Umbilical cord (tissue), 2 donors: ENCODE measurements around the gene DYNLT2B. TPM values are rescaled to one million over a fixed set of nuclear protein-coding genes. Genes with fewer than 3 reads are reported as not detected.
"Not testable (repeated sequence)": the region's sequence is repeated elsewhere in the genome, so short reads cannot be mapped to it uniquely, and the experiment has no call there.

Source experiments
- DNase-seq: peaks from one replicate; pipeline ENCODE4 v3.0.0-alpha.2; 2015; ENCODE audit warnings: low spot score
- total RNA-seq: library from RNA; depleted of rRNA; stranded (reverse); fragments of >200 nt; gene quantifications from one replicate; pipeline ENCODE4 v1.2.3, GENCODE V29; 2014; ENCODE audit warnings: low replicate concordance; ENCODE audit not compliant: insufficient read depth

Gene DYNLT2B
- total RNA-seq, 1 donor from 2014 or later, result 17.3 TPM

DNA sequence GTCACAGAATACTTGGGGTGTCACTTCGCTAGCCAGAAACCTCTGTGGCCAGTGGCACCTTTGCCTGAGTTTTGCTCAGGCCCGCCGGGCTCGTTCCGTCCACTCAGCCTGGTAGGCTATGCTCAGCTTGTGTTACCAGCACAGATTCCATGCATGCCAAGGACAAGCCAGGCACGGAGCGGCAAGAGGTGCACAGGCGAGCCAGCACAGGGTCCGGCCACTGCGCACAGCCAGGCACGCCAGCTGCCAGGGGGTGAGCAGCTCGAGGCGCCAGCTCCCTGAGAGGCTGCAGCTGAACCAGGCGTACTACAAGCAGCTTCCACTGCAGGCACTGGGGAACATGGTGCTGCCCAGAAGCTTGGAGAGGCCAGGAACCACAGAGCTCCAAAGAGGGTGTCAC is 45.2 kb downstream of the DYNLT2B start:
- DNase-seq, result no peak

DNA sequence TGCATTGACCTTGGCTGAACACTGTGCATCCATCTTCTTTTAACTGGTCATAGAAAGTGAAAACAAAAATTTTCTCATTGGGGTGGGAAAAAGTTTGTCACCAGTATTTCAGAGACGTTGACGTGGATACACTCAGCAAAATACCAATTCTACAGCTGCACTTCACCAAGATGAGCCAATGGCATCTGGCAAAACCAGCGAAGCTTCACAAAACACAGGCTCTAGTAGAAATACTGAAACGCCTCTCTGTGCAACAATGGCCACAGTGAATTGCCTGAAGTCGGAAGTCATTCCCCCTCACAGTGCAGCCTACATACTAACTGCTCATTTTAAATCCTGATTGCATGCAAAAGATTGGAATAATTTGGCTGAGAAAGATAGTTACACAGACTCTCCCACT is 47.5 kb downstream of the DYNLT2B start:
- no peak for DNase-seq

DNA sequence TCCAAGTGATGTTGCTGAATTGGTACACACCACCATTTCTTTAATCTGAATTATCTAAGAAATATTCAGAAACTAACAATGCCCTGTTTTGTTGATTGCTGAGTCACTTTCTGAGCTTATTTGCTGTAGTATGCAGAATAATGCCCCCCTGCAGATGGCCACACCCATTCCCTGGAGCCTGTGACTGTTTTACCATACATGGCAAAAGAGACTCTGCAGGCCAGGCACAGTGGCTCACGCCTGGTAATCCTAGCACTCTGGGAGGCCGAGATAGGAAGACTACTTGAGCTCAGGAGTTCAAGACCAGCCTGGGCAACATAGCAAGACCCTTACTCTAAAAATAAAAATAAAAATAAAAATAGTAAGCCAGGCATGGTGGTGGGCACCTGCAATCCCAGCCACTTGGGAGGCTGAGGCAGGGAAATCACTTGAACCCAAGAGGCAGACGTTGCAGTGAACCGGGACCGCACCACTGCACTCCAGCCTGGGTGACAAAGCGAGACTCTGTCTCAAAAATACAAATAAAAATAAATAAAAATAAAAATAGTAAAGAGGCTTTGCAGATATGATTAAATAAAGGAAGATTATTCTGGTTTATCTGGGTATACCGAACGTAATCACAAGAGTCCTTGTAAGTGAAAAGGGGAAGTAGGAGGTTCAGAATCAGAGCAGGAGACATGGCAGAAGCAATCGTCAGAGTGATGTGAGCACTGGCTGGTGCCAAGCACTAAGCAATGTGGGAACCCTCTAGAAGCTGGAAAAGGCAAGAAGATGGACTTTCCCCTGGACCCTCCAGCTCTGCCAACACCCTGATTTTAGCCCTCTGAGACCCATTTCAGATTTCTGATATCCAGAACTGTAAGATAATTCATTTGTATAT is 49.5 kb downstream of the DYNLT2B start:
- no peak for DNase-seq

DNA sequence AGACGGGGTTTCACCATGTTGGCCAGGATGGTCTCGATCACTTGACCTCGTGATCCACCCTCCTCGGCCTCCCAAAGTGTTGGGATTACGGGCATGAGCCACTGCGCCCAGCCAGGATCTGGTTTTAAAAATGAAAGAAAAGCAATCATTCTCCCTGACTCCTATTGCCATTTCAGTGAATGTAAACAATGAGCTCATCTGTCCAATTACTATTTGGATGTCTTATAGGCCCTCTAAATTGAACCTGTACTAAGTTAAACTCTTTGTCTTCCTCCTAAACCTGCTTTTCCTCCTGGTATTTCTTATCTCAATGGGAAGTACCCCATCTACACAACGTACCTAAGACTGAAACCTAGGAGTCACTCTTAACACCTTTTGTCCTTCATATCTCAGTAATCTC is 54.2 kb downstream of the DYNLT2B start:
- DNase-seq, result no peak

DNA sequence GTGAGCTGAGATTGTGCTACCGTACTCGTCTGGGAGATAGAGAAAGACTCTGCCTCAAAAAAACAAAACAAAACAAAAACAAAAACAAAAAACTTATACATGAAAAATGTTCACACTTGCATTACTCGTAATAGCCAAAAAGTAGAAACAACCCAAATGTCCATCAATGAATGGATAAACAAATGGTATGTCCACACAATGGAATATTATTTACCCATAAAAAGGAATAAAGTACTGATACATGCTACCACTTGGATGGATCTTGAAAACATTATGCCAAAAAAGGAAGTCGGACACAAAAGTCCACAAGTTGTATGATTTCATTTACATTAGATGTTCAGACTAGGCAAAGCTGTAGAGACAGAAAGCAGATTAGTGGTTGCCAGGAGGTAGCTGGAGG is 57.3 kb downstream of the DYNLT2B start:
- no peak for DNase-seq

DNA sequence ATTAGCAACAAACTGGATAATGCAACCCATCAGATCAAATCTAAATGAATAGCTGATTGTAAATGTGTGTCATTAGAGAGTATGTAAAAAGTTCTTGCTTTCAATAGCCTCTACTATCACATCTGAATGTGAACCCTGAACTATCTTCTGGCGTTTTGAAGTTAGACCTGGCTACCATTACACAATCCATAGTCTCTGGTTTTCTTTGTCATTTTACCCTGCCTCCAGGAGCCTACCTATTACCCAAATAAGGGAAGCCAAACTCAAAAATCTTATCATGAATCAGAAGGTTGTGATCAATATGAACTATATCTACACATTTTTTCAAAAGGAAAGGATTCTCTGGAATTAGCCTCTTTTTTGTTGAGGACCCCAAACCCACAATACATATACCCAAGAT is 62.3 kb downstream of the DYNLT2B start:
- no peak for DNase-seq

DNA sequence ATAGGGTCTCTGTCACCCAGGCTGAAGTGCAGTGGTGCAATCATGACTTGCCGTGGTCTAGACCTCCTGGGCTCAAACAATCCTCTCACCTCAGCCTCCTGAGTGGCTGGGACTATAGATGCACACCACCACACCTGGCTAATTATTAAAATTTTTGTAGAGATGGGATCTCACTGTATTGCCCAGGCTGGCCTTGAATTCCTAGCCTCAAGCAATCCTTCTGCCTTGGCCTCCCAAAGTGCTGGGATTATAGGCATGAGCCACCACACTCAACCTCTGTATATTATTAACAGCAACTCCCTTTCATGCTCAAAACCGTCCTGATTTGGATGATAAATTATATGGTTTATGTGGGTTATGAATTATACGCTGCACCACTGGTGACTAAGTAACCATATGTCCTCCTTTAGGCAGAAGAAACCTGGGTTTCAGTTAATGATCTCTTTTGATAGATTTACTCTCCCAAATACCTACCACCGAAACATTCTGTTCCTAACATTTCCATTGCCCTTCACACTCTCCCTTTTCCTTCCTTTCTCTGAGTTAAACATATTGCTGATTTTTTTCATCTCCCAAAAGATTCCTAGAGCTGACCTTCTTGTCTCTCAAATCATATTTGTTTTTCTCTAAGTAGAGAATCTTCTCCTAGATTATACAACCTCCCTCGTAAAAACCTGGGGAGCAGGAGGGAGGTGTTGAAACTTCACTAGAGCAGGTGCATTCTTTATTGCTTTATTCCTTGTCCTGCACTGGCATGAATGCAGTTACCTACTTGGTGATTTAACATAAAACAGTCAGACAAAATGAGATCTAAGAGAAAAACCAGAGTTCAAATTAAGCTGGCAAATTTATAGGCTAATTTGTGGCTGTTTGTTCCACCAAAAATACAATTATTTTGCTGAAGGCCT is 63.4 kb downstream of the DYNLT2B start:
- DNase-seq, result no peak

DNA sequence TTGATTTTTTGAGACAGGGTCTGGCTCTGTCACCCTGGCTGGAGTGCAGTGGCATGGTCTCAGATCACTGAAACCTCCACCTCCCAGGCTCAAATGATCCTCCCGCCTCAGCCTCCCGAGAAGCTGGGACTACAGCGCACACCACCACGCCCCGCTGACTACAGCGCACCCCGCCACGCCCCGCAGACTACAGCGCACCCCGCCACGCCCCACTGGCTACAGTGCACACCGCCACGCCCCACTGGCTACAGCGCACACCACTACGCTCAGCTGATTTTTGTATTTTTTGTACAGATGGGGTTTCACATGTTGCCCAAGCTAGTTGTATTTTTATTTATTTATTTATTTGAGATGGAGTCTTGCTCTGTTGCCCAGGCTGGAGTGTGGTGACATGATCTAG is 66.1 kb downstream of the DYNLT2B start:
- no peak for DNase-seq

DNA sequence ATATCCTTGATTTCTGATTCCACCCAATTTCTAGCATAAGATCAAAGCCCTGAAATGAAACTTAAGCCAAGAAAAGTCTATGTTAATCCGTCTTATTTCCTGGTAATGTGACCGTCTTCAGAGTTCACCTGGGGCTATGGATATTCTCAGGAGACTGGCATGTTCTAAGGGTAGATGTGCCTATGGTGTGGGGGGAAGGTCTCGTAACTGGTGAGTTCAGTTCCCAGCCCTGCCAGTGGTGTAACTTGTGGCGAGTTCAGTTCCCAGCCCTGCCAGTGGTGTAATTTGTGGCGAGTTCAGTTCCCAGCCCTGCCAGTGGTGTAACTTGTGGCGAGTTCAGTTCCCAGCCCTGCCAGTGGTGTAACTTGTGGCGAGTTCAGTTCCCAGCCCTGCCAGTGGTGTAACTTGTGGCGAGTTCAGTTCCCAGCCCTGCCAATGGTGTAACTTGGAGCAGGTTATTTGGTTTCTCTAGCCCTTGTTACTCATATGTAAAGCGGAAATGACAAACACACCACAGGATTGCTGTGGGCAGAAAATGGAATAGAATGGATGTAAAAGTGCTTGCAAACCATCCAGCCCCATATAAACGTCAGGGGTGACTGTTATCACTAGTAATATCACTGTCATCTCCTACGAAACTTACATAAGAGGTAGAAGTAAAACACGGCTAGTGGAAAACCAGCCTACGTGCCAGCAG is 71.3 kb downstream of the DYNLT2B start:
- no peak for DNase-seq

DNA sequence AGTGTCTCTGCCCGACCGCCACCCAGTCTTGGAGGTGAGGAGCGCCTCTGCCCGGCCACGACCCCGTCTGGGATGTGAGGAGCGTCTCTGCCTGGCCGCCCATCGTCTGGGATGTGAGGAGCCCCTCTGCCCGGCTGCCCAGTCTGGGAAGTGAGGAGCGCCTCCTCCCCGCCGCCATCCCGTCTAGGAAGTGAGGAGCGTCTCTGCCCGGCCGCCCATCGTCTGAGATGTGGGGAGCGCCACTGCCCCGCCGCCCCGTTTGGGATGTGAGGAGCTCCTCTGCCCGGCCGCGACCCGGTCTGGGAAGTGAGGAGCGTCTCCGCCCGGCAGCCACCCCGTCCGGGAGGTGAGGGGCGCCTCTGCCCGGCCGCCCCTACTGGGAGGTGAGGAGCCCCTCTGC is 73.9 kb downstream of the DYNLT2B start:
- not testable (repeated sequence) for DNase-seq

DNA sequence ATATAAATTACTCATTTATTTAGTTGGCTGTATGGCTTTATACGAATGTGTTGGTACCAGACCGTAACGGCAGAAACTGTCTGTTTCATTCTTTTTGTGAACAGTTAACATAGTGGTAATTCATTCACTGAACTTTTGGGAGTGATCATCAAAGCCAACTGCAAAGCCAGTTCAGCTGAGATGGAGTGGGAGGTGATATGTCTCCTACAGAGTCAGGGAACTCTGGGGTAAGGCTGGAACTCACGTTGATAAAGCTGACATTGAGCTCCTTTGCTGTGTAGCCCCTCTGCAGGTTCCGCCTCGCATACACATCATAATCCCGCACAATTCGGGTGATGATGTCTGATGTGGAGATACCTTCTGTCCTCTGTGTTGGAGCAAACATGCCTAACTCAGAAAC is 76.3 kb downstream of the DYNLT2B start:
- no peak for DNase-seq

Other genes starting within 250 kb of the DYNLT2B start
- gene TFRC, start 236.2 kb downstream of the DYNLT2B start, total RNA-seq, result 136 TPM
- gene ZDHHC19, start 106.8 kb downstream of the DYNLT2B start, total RNA-seq, result 6.7 TPM
- 7.9 TPM for gene SLC51A, start 101.7 kb downstream of the DYNLT2B start, total RNA-seq
- gene PCYT1A, start 30.5 kb downstream of the DYNLT2B start, total RNA-seq, result 59.5 TPM
- not detected for gene TM4SF19, start 20.1 kb upstream of the DYNLT2B start, total RNA-seq
- gene UBXN7, start 114.2 kb upstream of the DYNLT2B start, total RNA-seq, result 18.8 TPM
- 20.2 TPM for gene RNF168, start 185.5 kb upstream of the DYNLT2B start, total RNA-seq
- gene SMCO1, start 197.1 kb upstream of the DYNLT2B start, total RNA-seq, result not detected